Measurements from ENCODE around the gene NIM1K. TPM values are rescaled to one million over a fixed set of nuclear protein-coding genes. Genes with fewer than 3 reads are reported as not detected.
"Not testable (repeated sequence)": the region's sequence is repeated elsewhere in the genome, so short reads cannot be mapped to it uniquely, and the experiment has no call there.

Gene NIM1K
- polyA plus RNA-seq, 2 donors: 0.12 to 0.21 TPM

DNA sequence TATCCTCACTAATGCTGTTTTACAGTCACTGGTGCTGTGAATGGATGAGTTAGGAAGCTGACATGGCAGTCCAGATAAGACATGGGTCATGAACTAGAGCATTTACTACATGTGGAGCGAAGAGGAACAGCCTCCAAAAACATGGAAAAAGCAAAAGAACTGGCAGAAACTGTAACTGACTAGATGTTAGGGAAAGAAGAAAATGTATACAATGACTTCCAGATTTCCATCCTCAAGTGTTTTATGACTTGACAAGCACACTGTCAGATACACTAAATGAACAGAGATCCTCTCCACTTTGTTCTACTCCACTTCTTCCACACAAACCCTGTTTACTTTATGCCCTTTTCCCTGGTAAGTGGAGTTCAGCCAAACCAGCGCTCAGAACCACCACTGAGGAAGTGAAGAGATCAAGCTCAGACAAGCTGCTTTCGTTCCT lies 109.6 kb downstream of the NIM1K start:
- Histone ChIP-seq H3K4me1 (ENCODE audit: control insufficient read depth in 2 of 2, insufficient read depth in 2 of 2, low read length in 1 of 2) (no peaks in the 10 kb centered on the region), H3K27ac (ENCODE audit: low read depth in 2 of 2, low read length in 1 of 2) (no peak overlapping the region), H3K4me3 (ENCODE audit: low read depth in 1 of 2, low read length in 2 of 2) (no peak overlapping the region), H3K9me3 (ENCODE audit: control insufficient read depth in 2 of 2, insufficient read depth in 1 of 2, low read depth in 1 of 2, low read length in 1 of 2) (no peaks in the 10 kb centered on the region), H3K36me3 (ENCODE audit: control insufficient read depth in 2 of 2, insufficient read depth in 2 of 2, low read length in 1 of 2) (peaks cover 2 to 4% of the 10 kb centered on the region in 2 donors), H3K27me3 (ENCODE audit: control insufficient read depth in 1 of 2, insufficient read depth in 2 of 2, low read length in 2 of 2) (no peaks in the 10 kb centered on the region)
- 50 to 59% methylated on average over 3 of the region's 3 CpGs for WGBS, 2 donors

GRCh38 chr5:43302481-43302880 lies 110.5 kb downstream of the NIM1K start:
- no peak overlapping the region for H3K4me3 ChIP-seq (ENCODE audit: low read depth in 1 of 2, low read length in 2 of 2)
- H3K27me3 ChIP-seq (ENCODE audit: control insufficient read depth in 1 of 2, insufficient read depth in 2 of 2, low read length in 2 of 2): no peaks in the 10 kb centered on the region
- H3K27ac ChIP-seq (ENCODE audit: low read depth in 2 of 2, low read length in 1 of 2): no peak overlapping the region
- no peaks in the 10 kb centered on the region for H3K9me3 ChIP-seq (ENCODE audit: control insufficient read depth in 2 of 2, insufficient read depth in 1 of 2, low read depth in 1 of 2, low read length in 1 of 2)
- H3K36me3 ChIP-seq (ENCODE audit: control insufficient read depth in 2 of 2, insufficient read depth in 2 of 2, low read length in 1 of 2): peaks cover under 1 to 2% of the 10 kb centered on the region in 2 donors
- 82 to 84% methylated on average over 3 of the region's 3 CpGs for WGBS, 2 donors
- H3K4me1 ChIP-seq (ENCODE audit: control insufficient read depth in 2 of 2, insufficient read depth in 2 of 2, low read length in 1 of 2): no peaks in the 10 kb centered on the region

DNA sequence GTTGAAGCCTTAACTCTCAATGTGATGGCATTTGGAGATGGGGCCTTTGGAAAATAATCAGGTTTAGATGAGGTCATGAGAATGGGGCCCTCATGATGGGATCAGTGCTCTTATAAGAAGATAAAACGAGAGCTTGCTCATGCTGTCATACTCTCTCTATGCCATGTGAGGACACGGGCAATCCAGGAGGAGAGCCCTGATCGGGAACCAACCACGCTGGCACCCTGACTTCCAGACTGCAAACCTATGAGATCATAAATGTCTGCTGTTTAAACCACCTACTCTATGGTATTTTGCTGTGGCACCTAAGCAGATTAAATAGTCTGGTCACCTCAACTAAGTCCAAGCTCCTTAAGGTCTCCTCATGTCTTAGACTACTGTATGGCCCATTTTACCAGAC lies 111.2 kb downstream of the NIM1K start:
- 93 to 96% methylated on average over 4 of the region's 4 CpGs for WGBS, 2 donors
- peaks cover 0 to 2% of the 10 kb centered on the region in 2 donors for H3K36me3 ChIP-seq (ENCODE audit: control insufficient read depth in 2 of 2, insufficient read depth in 2 of 2, low read length in 1 of 2)
- no peak overlapping the region for H3K27ac ChIP-seq (ENCODE audit: low read depth in 2 of 2, low read length in 1 of 2)
- no peak overlapping the region for H3K4me3 ChIP-seq (ENCODE audit: low read depth in 1 of 2, low read length in 2 of 2)
- H3K27me3 ChIP-seq (ENCODE audit: control insufficient read depth in 1 of 2, insufficient read depth in 2 of 2, low read length in 2 of 2): no peaks in the 10 kb centered on the region
- H3K9me3 ChIP-seq (ENCODE audit: control insufficient read depth in 2 of 2, insufficient read depth in 1 of 2, low read depth in 1 of 2, low read length in 1 of 2): no peaks in the 10 kb centered on the region
- H3K4me1 ChIP-seq (ENCODE audit: control insufficient read depth in 2 of 2, insufficient read depth in 2 of 2, low read length in 1 of 2): no peaks in the 10 kb centered on the region

DNA sequence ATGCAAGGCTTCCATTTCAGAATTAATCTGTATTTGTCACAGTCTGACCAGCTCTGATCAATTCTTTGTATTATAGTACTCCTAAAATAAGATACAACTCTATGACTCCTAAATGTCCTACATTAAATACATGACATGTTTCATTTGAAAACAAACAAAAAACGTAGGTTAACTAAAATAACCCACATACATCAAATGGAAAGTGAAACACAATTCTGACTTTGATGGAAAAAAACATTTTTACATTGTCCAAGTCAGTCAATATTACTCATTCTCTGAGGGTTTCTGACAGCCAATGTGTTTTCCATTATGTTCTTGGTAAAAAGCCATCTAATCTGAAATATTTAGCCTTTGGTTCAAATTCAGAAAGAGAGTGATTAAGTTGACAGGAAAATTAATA lies 112.5 kb downstream of the NIM1K start:
- H3K36me3 ChIP-seq (ENCODE audit: control insufficient read depth in 2 of 2, insufficient read depth in 2 of 2, low read length in 1 of 2): peaks cover 0 to 2% of the 10 kb centered on the region in 2 donors
- no peak overlapping the region for H3K4me3 ChIP-seq (ENCODE audit: low read depth in 1 of 2, low read length in 2 of 2)
- 11% methylated on average over 1 of the region's 1 CpG for WGBS, 2 donors
- H3K27ac ChIP-seq (ENCODE audit: low read depth in 2 of 2, low read length in 1 of 2): no peak overlapping the region
- H3K9me3 ChIP-seq (ENCODE audit: control insufficient read depth in 2 of 2, insufficient read depth in 1 of 2, low read depth in 1 of 2, low read length in 1 of 2): no peaks in the 10 kb centered on the region
- H3K27me3 ChIP-seq (ENCODE audit: control insufficient read depth in 1 of 2, insufficient read depth in 2 of 2, low read length in 2 of 2): no peaks in the 10 kb centered on the region
- no peaks in the 10 kb centered on the region for H3K4me1 ChIP-seq (ENCODE audit: control insufficient read depth in 2 of 2, insufficient read depth in 2 of 2, low read length in 1 of 2)

GRCh38 chr5:43305948-43306565 lies 114.0 kb downstream of the NIM1K start:
- H3K27ac ChIP-seq (ENCODE audit: low read depth in 2 of 2, low read length in 1 of 2): peak overlapping the region in 1 of 2 donors; percentile 4
- no peaks in the 10 kb centered on the region for H3K27me3 ChIP-seq (ENCODE audit: control insufficient read depth in 1 of 2, insufficient read depth in 2 of 2, low read length in 2 of 2)
- no peaks in the 10 kb centered on the region for H3K4me1 ChIP-seq (ENCODE audit: control insufficient read depth in 2 of 2, insufficient read depth in 2 of 2, low read length in 1 of 2)
- H3K9me3 ChIP-seq (ENCODE audit: control insufficient read depth in 2 of 2, insufficient read depth in 1 of 2, low read depth in 1 of 2, low read length in 1 of 2): no peaks in the 10 kb centered on the region
- no peaks in the 10 kb centered on the region for H3K36me3 ChIP-seq (ENCODE audit: control insufficient read depth in 2 of 2, insufficient read depth in 2 of 2, low read length in 1 of 2)
- 61 to 62% methylated on average over 1 of the region's 1 CpG for WGBS, 2 donors
- H3K4me3 ChIP-seq (ENCODE audit: low read depth in 1 of 2, low read length in 2 of 2): no peak overlapping the region

- H3K27ac ChIP-seq (ENCODE audit: low read depth in 2 of 2, low read length in 1 of 2); H3K9me3 ChIP-seq (ENCODE audit: control insufficient read depth in 2 of 2, insufficient read depth in 1 of 2, low read depth in 1 of 2, low read length in 1 of 2); H3K27me3 ChIP-seq (ENCODE audit: control insufficient read depth in 1 of 2, insufficient read depth in 2 of 2, low read length in 2 of 2); H3K4me1 ChIP-seq (ENCODE audit: control insufficient read depth in 2 of 2, insufficient read depth in 2 of 2, low read length in 1 of 2); H3K4me3 ChIP-seq (ENCODE audit: low read depth in 1 of 2, low read length in 2 of 2); H3K36me3 ChIP-seq (ENCODE audit: control insufficient read depth in 2 of 2, insufficient read depth in 2 of 2, low read length in 1 of 2): not testable (repeated sequence)
- 83 to 92% methylated on average over 5 of the region's 5 CpGs for WGBS, 2 donors
Observed at GRCh38 chr5:43306954-43307353, 114.9 kb downstream of the NIM1K start.

- peaks cover 0 to 2% of the 10 kb centered on the region in 2 donors for H3K4me1 ChIP-seq (ENCODE audit: control insufficient read depth in 2 of 2, insufficient read depth in 2 of 2, low read length in 1 of 2)
- no peaks in the 10 kb centered on the region for H3K27me3 ChIP-seq (ENCODE audit: control insufficient read depth in 1 of 2, insufficient read depth in 2 of 2, low read length in 2 of 2)
- no peaks in the 10 kb centered on the region for H3K36me3 ChIP-seq (ENCODE audit: control insufficient read depth in 2 of 2, insufficient read depth in 2 of 2, low read length in 1 of 2)
- whole genome bisulfite sequencing, 2 donors: 51 to 76% methylated on average over 3 of the region's 3 CpGs
- H3K4me3 ChIP-seq (ENCODE audit: low read depth in 1 of 2, low read length in 2 of 2): no peak overlapping the region
- H3K27ac ChIP-seq (ENCODE audit: low read depth in 2 of 2, low read length in 1 of 2): peak overlapping the region in 1 of 2 donors; percentile 56
- no peaks in the 10 kb centered on the region for H3K9me3 ChIP-seq (ENCODE audit: control insufficient read depth in 2 of 2, insufficient read depth in 1 of 2, low read depth in 1 of 2, low read length in 1 of 2)
Observed at GRCh38 chr5:43309122-43309521, 117.1 kb downstream of the NIM1K start.

DNA sequence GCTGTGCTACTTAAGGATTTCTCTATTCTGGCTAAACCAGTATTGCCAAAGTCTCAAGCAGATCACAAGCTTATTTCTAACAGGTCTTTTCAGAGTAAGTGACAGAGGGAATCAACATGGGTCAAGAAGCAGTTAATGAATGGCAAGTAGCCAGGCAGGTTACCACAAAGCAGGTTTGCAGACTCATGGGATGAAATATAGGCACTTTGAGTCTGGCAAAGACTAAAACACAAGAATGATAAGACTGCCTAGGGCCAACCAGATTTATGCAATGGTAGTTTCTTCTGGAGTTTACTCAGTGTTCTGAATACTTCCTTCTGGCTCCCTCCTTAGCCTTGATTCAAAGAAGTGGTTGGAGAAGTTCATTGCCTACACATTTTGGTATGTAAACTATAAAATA lies 117.6 kb downstream of the NIM1K start:
- Histone ChIP-seq H3K4me3 (ENCODE audit: low read depth in 1 of 2, low read length in 2 of 2) (peak overlapping the region in 1 of 2 donors; percentile 30), H3K27ac (ENCODE audit: low read depth in 2 of 2, low read length in 1 of 2) (no peak overlapping the region), H3K4me1 (ENCODE audit: control insufficient read depth in 2 of 2, insufficient read depth in 2 of 2, low read length in 1 of 2) (peaks cover 0 to 2% of the 10 kb centered on the region in 2 donors)

DNA sequence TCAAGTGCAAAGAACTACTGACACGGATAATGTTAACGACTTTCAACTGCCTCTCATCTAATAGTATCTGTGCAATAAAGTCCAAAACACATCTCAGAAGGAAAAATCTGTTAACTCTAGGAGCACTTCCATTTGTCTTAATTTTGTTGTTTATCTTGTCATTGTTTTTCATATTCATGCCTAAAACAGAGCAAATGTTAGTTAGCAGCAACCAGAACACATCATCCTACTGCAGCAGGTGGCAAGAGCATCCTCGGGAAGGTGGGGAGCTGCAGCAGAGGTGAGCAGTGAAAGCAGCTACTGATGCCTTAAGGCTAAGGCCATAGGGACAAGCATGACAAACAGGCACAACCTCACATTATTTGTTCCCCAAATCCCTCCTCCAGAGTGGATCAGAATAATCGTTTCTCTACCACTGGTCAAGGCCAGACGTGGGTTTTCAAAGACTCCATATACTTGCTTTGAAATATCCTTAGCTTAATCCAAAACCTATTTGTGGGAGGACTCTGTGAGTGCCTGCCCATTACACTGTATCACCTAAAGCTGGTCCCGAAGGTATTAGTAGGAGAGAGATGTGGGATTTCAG lies 120.1 kb downstream of the NIM1K start:
- WGBS, 2 donors: 20 to 25% methylated on average over 6 of the region's 6 CpGs
- no peaks in the 10 kb centered on the region for H3K27me3 ChIP-seq (ENCODE audit: control insufficient read depth in 1 of 2, insufficient read depth in 2 of 2, low read length in 2 of 2)
- H3K27ac ChIP-seq (ENCODE audit: low read depth in 2 of 2, low read length in 1 of 2): peak overlapping the region; percentile 92 to 93
- no peaks in the 10 kb centered on the region for H3K9me3 ChIP-seq (ENCODE audit: control insufficient read depth in 2 of 2, insufficient read depth in 1 of 2, low read depth in 1 of 2, low read length in 1 of 2)
- peak overlapping the region; percentile 81 to 91 for H3K4me3 ChIP-seq (ENCODE audit: low read depth in 1 of 2, low read length in 2 of 2)
- no peaks in the 10 kb centered on the region for H3K36me3 ChIP-seq (ENCODE audit: control insufficient read depth in 2 of 2, insufficient read depth in 2 of 2, low read length in 1 of 2)
- peaks cover 0 to 2% of the 10 kb centered on the region in 2 donors for H3K4me1 ChIP-seq (ENCODE audit: control insufficient read depth in 2 of 2, insufficient read depth in 2 of 2, low read length in 1 of 2)

More for the DNA sequence above, 117.6 kb downstream of the NIM1K start:
- Histone ChIP-seq H3K9me3 (ENCODE audit: control insufficient read depth in 2 of 2, insufficient read depth in 1 of 2, low read depth in 1 of 2, low read length in 1 of 2) (no peaks in the 10 kb centered on the region), H3K36me3 (ENCODE audit: control insufficient read depth in 2 of 2, insufficient read depth in 2 of 2, low read length in 1 of 2) (no peaks in the 10 kb centered on the region), H3K27me3 (ENCODE audit: control insufficient read depth in 1 of 2, insufficient read depth in 2 of 2, low read length in 2 of 2) (no peaks in the 10 kb centered on the region)

DNA sequence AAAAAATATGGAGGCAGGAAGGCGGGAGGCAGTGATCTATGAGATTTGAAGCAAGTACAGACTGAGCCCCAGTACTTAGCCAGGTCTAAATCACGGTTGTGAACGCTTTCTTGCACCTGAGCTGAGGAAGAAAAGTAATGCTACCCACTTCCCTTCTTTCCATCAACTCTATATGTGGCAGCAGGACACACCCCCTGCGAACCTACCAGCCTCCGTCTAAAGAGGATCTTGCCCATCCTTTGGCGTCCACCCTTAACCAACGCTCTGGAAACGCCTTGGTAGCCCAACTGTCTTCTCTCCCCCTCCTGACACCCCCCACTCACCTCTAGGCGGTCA lies 120.6 kb downstream of the NIM1K start:
- H3K27me3 ChIP-seq (ENCODE audit: control insufficient read depth in 1 of 2, insufficient read depth in 2 of 2, low read length in 2 of 2): no peaks in the 10 kb centered on the region
- H3K36me3 ChIP-seq (ENCODE audit: control insufficient read depth in 2 of 2, insufficient read depth in 2 of 2, low read length in 1 of 2): no peaks in the 10 kb centered on the region
- 1% methylated on average over 9 of the region's 9 CpGs for WGBS, 2 donors
- H3K9me3 ChIP-seq (ENCODE audit: control insufficient read depth in 2 of 2, insufficient read depth in 1 of 2, low read depth in 1 of 2, low read length in 1 of 2): no peaks in the 10 kb centered on the region
- peak overlapping the region; percentile 92 to 93 for H3K27ac ChIP-seq (ENCODE audit: low read depth in 2 of 2, low read length in 1 of 2)
- H3K4me3 ChIP-seq (ENCODE audit: low read depth in 1 of 2, low read length in 2 of 2): peak overlapping the region; percentile 81 to 91
- H3K4me1 ChIP-seq (ENCODE audit: control insufficient read depth in 2 of 2, insufficient read depth in 2 of 2, low read length in 1 of 2): peaks cover 0 to 2% of the 10 kb centered on the region in 2 donors

Data from esophagus (tissue), 2 donors.